ENCODE results near the gene LGALS3.
A peak's percentile ranks its signal among the peaks of the same experiment; 100 is the strongest.

The LGALS3 gene

DNA sequence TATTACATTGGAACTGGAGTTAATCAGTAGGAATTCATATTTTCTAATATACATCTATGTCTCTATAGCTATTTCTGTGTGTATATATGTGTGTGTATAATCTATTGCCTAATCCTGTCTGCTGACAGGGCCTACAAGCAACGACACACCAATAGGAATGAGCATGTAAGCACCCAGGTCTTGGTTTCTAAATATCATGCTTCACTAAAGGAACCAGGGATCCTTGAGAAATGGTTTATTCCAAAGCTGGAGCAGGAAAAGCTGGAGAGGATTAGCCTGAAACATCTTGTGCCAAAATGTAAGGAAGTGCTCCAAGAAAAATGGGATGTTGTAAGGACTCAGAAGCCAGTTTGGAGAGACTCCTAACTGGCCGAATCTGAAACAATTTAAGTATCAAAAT, 29.3 kb upstream of the LGALS3 start:
- Histone ChIP-seq H3K4me3 (ENCODE audit: low read length in 2 of 2) (no peak overlapping the region), H3K4me1 (ENCODE audit: control insufficient read depth, insufficient read depth, low read length) (peaks cover 27% of the 10 kb centered on the region), H3K9me3 (ENCODE audit: control insufficient read depth in 2 of 2, low read length in 2 of 2) (peaks cover 4 to 5% of the 10 kb centered on the region in 2 donors), H3K27ac (ENCODE audit: low read length) (no peak overlapping the region), H3K36me3 (ENCODE audit: control insufficient read depth in 2 of 2, insufficient read depth in 2 of 2, low read length in 2 of 2) (no peaks in the 10 kb centered on the region), H3K27me3 (ENCODE audit: control insufficient read depth in 1 of 2, insufficient read depth in 2 of 2, low read length in 2 of 2) (no peaks in the 10 kb centered on the region), H3K9ac (ENCODE audit: low read length in 2 of 2) (no peak overlapping the region)

DNA sequence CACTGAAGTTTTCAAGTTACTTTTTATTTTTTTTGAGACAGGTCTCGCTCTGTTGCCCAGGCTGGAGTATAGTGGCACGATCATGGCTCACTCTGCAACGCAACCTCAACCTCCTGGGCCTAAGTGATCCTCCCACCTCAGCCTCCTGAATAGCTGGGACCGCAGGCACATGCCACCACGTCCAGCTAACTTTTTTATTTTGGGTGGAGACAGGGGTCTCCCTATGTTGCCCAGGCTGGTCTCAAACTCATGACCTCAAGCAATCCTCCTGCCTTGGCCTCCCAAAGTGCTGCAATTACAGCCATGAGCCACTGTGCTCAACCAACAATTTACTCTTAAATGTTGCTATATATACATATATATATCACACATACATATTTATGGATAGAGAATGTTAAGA, 27.4 kb upstream of the LGALS3 start:
- H3K4me3 ChIP-seq (ENCODE audit: low read length in 2 of 2), result no peak overlapping the region
- no peaks in the 10 kb centered on the region for H3K27me3 ChIP-seq (ENCODE audit: control insufficient read depth in 1 of 2, insufficient read depth in 2 of 2, low read length in 2 of 2)
- no peak overlapping the region for H3K9ac ChIP-seq (ENCODE audit: low read length in 2 of 2)
- peaks cover 4 to 5% of the 10 kb centered on the region in 2 donors for H3K9me3 ChIP-seq (ENCODE audit: control insufficient read depth in 2 of 2, low read length in 2 of 2)
- no peak overlapping the region for H3K27ac ChIP-seq (ENCODE audit: low read length)
- H3K36me3 ChIP-seq (ENCODE audit: control insufficient read depth in 2 of 2, insufficient read depth in 2 of 2, low read length in 2 of 2), result no peaks in the 10 kb centered on the region
- peaks cover 27% of the 10 kb centered on the region for H3K4me1 ChIP-seq (ENCODE audit: control insufficient read depth, insufficient read depth, low read length)

DNA sequence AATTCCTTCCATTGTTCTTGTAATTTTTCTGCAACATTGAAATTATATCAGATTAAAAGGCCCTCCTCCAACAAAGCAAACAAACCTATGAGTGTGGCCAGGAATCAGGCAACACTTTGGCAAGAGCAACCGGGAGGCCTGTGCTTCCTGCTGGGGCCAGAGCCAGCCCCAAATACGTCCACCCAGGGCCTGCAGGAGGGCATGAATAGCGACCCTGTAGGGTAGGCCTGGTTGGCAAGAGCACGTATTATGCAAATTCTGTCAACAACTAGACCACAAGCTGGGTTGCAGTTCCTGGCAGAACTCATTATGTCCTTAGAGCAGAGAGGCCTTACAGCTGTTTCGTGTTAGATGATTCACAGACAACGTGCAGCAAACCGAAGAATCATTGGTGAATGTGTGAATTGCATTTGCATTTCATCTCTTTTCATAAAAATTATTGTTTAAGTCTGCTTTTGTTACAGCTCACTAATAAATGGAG, 26.9 kb upstream of the LGALS3 start:
- H3K4me3 ChIP-seq (ENCODE audit: low read length in 2 of 2), result no peak overlapping the region
- no peaks in the 10 kb centered on the region for H3K36me3 ChIP-seq (ENCODE audit: control insufficient read depth in 2 of 2, insufficient read depth in 2 of 2, low read length in 2 of 2)
- no peaks in the 10 kb centered on the region for H3K27me3 ChIP-seq (ENCODE audit: control insufficient read depth in 1 of 2, insufficient read depth in 2 of 2, low read length in 2 of 2)
- H3K4me1 ChIP-seq (ENCODE audit: control insufficient read depth, insufficient read depth, low read length), result peaks cover 27% of the 10 kb centered on the region
- H3K27ac ChIP-seq (ENCODE audit: low read length), result peak overlapping the region; percentile 77
- H3K9ac ChIP-seq (ENCODE audit: low read length in 2 of 2), result peak overlapping the region in 1 of 2 donors; percentile 37
- peaks cover 4 to 5% of the 10 kb centered on the region in 2 donors for H3K9me3 ChIP-seq (ENCODE audit: control insufficient read depth in 2 of 2, low read length in 2 of 2)

- Histone ChIP-seq H3K36me3 (ENCODE audit: control insufficient read depth in 2 of 2, insufficient read depth in 2 of 2, low read length in 2 of 2) (no peaks in the 10 kb centered on the region), H3K4me1 (ENCODE audit: control insufficient read depth, insufficient read depth, low read length) (peaks cover 35% of the 10 kb centered on the region), H3K9me3 (ENCODE audit: control insufficient read depth in 2 of 2, low read length in 2 of 2) (peaks cover 4 to 5% of the 10 kb centered on the region in 2 donors), H3K27ac (ENCODE audit: low read length) (peak overlapping the region; percentile 77), H3K27me3 (ENCODE audit: control insufficient read depth in 1 of 2, insufficient read depth in 2 of 2, low read length in 2 of 2) (no peaks in the 10 kb centered on the region), H3K4me3 (ENCODE audit: low read length in 2 of 2) (peak overlapping the region in 1 of 2 donors; percentile 47), H3K9ac (ENCODE audit: low read length in 2 of 2) (peak overlapping the region; percentile 31 to 51)
These were observed 25.9 kb upstream of the LGALS3 start for GRCh38 chr14:55103005-55103640.

- no peaks in the 10 kb centered on the region for H3K27me3 ChIP-seq (ENCODE audit: control insufficient read depth in 1 of 2, insufficient read depth in 2 of 2, low read length in 2 of 2)
These were observed 24.8 kb upstream of the LGALS3 start for GRCh38 chr14:55103971-55104954.

DNA sequence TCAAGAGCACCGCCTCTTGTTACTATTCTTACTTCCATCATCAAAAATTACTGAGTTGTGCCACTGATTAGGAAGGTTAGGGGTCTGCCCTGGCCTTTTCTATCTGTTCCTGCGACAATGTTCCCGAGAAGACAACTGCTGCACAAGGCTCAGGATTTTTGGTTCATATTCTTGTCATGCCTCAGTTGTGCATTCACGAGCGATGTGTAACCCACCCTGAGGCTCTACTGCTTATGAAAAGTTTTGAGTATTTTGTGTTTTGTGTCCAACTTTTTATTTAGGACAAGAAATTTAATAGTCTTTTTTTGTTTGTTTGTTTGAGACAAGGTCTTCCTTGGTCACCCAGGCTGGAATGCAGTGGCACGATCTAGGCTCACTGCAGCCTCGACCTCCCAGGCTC, 23.1 kb upstream of the LGALS3 start:
- Histone ChIP-seq H3K4me3 (ENCODE audit: low read length in 2 of 2) (no peak overlapping the region), H3K9ac (ENCODE audit: low read length in 2 of 2) (no peak overlapping the region), H3K4me1 (ENCODE audit: control insufficient read depth, insufficient read depth, low read length) (peaks cover 40% of the 10 kb centered on the region), H3K36me3 (ENCODE audit: control insufficient read depth in 2 of 2, insufficient read depth in 2 of 2, low read length in 2 of 2) (no peaks in the 10 kb centered on the region), H3K27me3 (ENCODE audit: control insufficient read depth in 1 of 2, insufficient read depth in 2 of 2, low read length in 2 of 2) (no peaks in the 10 kb centered on the region), H3K9me3 (ENCODE audit: control insufficient read depth in 2 of 2, low read length in 2 of 2) (peaks cover 4 to 5% of the 10 kb centered on the region in 2 donors), H3K27ac (ENCODE audit: low read length) (no peak overlapping the region)

More at GRCh38 chr14:55103971-55104954, 24.8 kb upstream of the LGALS3 start:
- peak overlapping the region; percentile 77 for H3K27ac ChIP-seq (ENCODE audit: low read length)
- H3K9me3 ChIP-seq (ENCODE audit: control insufficient read depth in 2 of 2, low read length in 2 of 2), result peaks cover 4 to 5% of the 10 kb centered on the region in 2 donors
- H3K4me1 ChIP-seq (ENCODE audit: control insufficient read depth, insufficient read depth, low read length), result peaks cover 40% of the 10 kb centered on the region
- H3K36me3 ChIP-seq (ENCODE audit: control insufficient read depth in 2 of 2, insufficient read depth in 2 of 2, low read length in 2 of 2), result no peaks in the 10 kb centered on the region
- H3K9ac ChIP-seq (ENCODE audit: low read length in 2 of 2), result no peak overlapping the region
- no peak overlapping the region for H3K4me3 ChIP-seq (ENCODE audit: low read length in 2 of 2)

DNA sequence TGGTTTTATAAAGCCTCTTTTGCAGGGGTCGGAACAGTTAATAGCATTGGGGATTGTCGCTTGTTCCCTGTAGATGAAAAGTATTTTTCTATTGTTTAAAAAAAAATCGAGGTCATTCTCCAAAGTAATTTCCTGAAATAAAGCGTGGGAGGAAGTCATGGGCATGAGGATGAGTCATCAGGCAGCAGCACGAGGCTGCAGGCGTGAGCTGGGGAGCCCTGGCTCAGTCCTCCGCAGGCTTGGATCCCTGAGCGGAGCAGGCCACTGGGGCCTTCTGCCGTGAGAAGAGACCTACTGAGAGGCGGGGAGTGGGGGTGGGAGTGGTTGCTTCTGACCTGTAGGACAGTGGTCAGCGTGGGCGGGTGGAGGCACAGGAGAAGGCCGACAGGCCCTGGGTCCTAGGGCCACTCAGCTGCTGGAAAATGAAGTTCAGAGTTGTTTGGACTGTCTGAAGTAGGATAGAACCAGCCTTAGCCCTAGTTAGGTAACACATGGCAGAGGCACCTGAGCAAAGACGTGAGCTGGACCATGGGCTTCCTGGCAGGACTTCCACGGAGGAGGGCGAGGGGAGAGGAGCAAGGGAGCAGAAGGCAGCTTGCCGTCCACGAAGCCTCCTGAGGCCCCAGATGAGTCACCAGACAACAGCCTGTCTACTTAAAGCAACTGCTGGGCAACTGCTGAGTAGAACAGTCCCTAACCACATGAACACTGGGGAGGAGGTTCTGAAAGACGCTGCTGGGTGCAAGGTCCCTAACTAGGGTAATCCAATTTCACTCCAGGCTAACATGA, 21.1 kb upstream of the LGALS3 start:
- Histone ChIP-seq H3K9me3 (ENCODE audit: control insufficient read depth in 2 of 2, low read length in 2 of 2) (peaks cover 4 to 5% of the 10 kb centered on the region in 2 donors), H3K9ac (ENCODE audit: low read length in 2 of 2) (peak overlapping the region; percentile 65 to 69), H3K27me3 (ENCODE audit: control insufficient read depth in 1 of 2, insufficient read depth in 2 of 2, low read length in 2 of 2) (no peaks in the 10 kb centered on the region), H3K4me3 (ENCODE audit: low read length in 2 of 2) (peak overlapping the region; percentile 29 to 54), H3K27ac (ENCODE audit: low read length) (peak overlapping the region; percentile 89), H3K36me3 (ENCODE audit: control insufficient read depth in 2 of 2, insufficient read depth in 2 of 2, low read length in 2 of 2) (no peaks in the 10 kb centered on the region), H3K4me1 (ENCODE audit: control insufficient read depth, insufficient read depth, low read length) (peaks cover 27% of the 10 kb centered on the region)

DNA sequence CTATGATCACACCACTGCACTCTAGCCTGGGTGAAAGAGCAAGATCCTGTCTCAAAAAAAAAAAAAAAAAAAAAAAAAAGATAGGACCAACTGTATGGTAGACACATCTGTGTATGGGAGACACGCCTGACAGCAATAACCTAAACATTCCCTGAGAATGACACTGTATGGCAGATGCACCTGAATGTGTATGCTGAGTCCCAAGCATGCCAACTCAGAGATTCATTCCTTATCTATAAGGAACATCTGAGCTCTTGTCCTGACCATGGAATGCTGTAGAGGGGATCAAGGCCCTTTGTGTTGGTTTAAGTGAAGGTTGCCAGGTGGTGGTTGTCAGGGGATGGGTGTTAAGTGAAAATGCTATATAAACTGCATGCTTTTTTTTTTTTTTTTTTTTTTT, 19.2 kb upstream of the LGALS3 start:
- no peaks in the 10 kb centered on the region for H3K36me3 ChIP-seq (ENCODE audit: control insufficient read depth in 2 of 2, insufficient read depth in 2 of 2, low read length in 2 of 2)
- no peak overlapping the region for H3K9ac ChIP-seq (ENCODE audit: low read length in 2 of 2)
- H3K27me3 ChIP-seq (ENCODE audit: control insufficient read depth in 1 of 2, insufficient read depth in 2 of 2, low read length in 2 of 2), result no peaks in the 10 kb centered on the region
- H3K4me3 ChIP-seq (ENCODE audit: low read length in 2 of 2), result no peak overlapping the region
- no peak overlapping the region for H3K27ac ChIP-seq (ENCODE audit: low read length)
- H3K9me3 ChIP-seq (ENCODE audit: control insufficient read depth in 2 of 2, low read length in 2 of 2), result no peaks in the 10 kb centered on the region
- peaks cover 14% of the 10 kb centered on the region for H3K4me1 ChIP-seq (ENCODE audit: control insufficient read depth, insufficient read depth, low read length)

GRCh38 chr14:55111122-55111708, 17.8 kb upstream of the LGALS3 start:
- Histone ChIP-seq H3K9ac (ENCODE audit: low read length in 2 of 2) (no peak overlapping the region), H3K36me3 (ENCODE audit: control insufficient read depth in 2 of 2, insufficient read depth in 2 of 2, low read length in 2 of 2) (no peaks in the 10 kb centered on the region), H3K27ac (ENCODE audit: low read length) (no peak overlapping the region), H3K9me3 (ENCODE audit: control insufficient read depth in 2 of 2, low read length in 2 of 2) (no peaks in the 10 kb centered on the region), H3K4me1 (ENCODE audit: control insufficient read depth, insufficient read depth, low read length) (peaks cover 14% of the 10 kb centered on the region), H3K4me3 (ENCODE audit: low read length in 2 of 2) (no peak overlapping the region), H3K27me3 (ENCODE audit: control insufficient read depth in 1 of 2, insufficient read depth in 2 of 2, low read length in 2 of 2) (no peaks in the 10 kb centered on the region)

DNA sequence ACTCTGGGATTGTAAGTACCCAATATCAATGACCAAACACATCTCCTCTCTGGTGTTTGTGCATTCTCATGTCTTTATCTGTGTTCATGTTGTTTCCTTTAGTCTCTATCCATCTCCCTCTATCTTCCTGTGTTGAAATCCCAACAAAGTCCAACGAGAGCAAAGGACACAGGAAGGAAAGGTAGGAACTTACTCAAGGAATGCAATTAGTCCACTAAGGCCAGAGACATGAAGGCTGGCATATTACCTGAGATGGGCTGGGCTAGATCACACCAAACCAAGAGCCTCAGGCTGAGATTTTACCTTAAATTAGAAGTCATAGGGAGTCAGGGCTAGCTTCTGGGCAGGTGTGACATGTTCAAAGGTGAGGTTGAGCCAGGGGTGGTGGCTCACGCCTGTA, 14.3 kb upstream of the LGALS3 start:
- Histone ChIP-seq H3K4me3 (ENCODE audit: low read length in 2 of 2) (no peak overlapping the region), H3K27me3 (ENCODE audit: control insufficient read depth in 1 of 2, insufficient read depth in 2 of 2, low read length in 2 of 2) (no peaks in the 10 kb centered on the region), H3K27ac (ENCODE audit: low read length) (no peak overlapping the region), H3K36me3 (ENCODE audit: control insufficient read depth in 2 of 2, insufficient read depth in 2 of 2, low read length in 2 of 2) (no peaks in the 10 kb centered on the region), H3K9me3 (ENCODE audit: control insufficient read depth in 2 of 2, low read length in 2 of 2) (no peaks in the 10 kb centered on the region), H3K4me1 (ENCODE audit: control insufficient read depth, insufficient read depth, low read length) (peaks cover 3% of the 10 kb centered on the region), H3K9ac (ENCODE audit: low read length in 2 of 2) (no peak overlapping the region)
